ENCODE measurements around the gene TPCN2.

- no peak for TF ChIP-seq POLR2A (IDR thresholded peaks at IDR 0.05)
- no peak for TF ChIP-seq CTCF (IDR thresholded peaks at IDR 0.05)
Measured at GRCh38 chr11:69074375-69075140, 25.8 kb downstream of the TPCN2 start.
